Left renal pelvis (tissue), 4 donors: ENCODE results near the gene TMEM38B. TPM values are rescaled to one million over a fixed set of nuclear protein-coding genes. Genes with fewer than 3 reads are reported as not detected.

Source experiments
- polyA plus RNA-seq, 4 donors: library from polyadenylated mRNA; unstranded; fragments of 120-200 nt; gene quantifications; one replicate each; pipeline ENCODE4 v1.2.1, GENCODE V29; 2013; ENCODE audit not compliant: insufficient read length in 4 of 4

TMEM38B gene
- polyA plus RNA-seq, 4 donors = 12.7 to 50.7 (median 45.1) TPM

Other genes with a start within 250 kb of the TMEM38B start
- 10 to 100 TPM in 2 of 4 donors, 1 to 10 TPM in 2; 5.7 to 11.2 (median 9.5) TPM for gene FSD1L, start 246.5 kb upstream of the TMEM38B start, polyA plus RNA-seq
- 10 to 100 TPM; 22.4 to 29.2 (median 26.5) TPM for gene FKTN, start 136.4 kb upstream of the TMEM38B start, polyA plus RNA-seq
- 1 to 10 TPM in 3 of 4 donors, under 1 TPM in 1; 0.89 to 3.2 (median 2.0) TPM for gene TAL2, start 32.1 kb upstream of the TMEM38B start, polyA plus RNA-seq